A673 (cell line): ENCODE data around the gene ZC3H6.
"Not testable (repeated sequence)": the region's sequence is repeated elsewhere in the genome, so short reads cannot be mapped to it uniquely, and the experiment has no call there.

Experiments used
- EZH2 ChIP-seq: fragments of 200-600 bp; sonication (generic); IDR thresholded peaks from 2 replicates; pipeline ENCODE4 v1.6.1; 2017; ENCODE audit warnings: borderline replicate concordance, low read depth, mild to moderate bottlenecking, mixed read lengths, antibody characterized with exemption, low read length; ENCODE audit not compliant: poor library complexity, severe bottlenecking
- TF ChIP-seq, protein P1 (sequence below): fragments of 300-800, 200-600 bp; sonication (generic); conservative IDR thresholded peaks from 2 replicates; pipeline ENCODE4 v1.5.1; 2017; ENCODE audit warnings: low read depth, mild to moderate bottlenecking, antibody characterized with exemption, low read length, moderate library complexity, mixed read lengths

- TF ChIP-seq, protein P1, sequence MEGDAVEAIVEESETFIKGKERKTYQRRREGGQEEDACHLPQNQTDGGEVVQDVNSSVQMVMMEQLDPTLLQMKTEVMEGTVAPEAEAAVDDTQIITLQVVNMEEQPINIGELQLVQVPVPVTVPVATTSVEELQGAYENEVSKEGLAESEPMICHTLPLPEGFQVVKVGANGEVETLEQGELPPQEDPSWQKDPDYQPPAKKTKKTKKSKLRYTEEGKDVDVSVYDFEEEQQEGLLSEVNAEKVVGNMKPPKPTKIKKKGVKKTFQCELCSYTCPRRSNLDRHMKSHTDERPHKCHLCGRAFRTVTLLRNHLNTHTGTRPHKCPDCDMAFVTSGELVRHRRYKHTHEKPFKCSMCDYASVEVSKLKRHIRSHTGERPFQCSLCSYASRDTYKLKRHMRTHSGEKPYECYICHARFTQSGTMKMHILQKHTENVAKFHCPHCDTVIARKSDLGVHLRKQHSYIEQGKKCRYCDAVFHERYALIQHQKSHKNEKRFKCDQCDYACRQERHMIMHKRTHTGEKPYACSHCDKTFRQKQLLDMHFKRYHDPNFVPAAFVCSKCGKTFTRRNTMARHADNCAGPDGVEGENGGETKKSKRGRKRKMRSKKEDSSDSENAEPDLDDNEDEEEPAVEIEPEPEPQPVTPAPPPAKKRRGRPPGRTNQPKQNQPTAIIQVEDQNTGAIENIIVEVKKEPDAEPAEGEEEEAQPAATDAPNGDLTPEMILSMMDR = not testable (repeated sequence)
- TF ChIP-seq EZH2 = not testable (repeated sequence)
Measured at GRCh38 chr2:112354335-112354734, 78.9 kb downstream of the ZC3H6 start.
